Subcutaneous adipose tissue (tissue), 4 donors: Measurements from ENCODE around the gene SLC25A17. TPM values are rescaled to one million over a fixed set of nuclear protein-coding genes. Genes with fewer than 3 reads are reported as not detected.

Experiments used
- total RNA-seq, 4 donors: library from RNA; depleted of rRNA; stranded (reverse); fragments of >200 nt; gene quantifications; one replicate each; pipeline ENCODE4 v1.1.0, GENCODE V29; 2016
- TF ChIP-seq, protein P1 (sequence below): fragments of 450-650 bp; IDR thresholded peaks from one replicate; pipeline ENCODE4 v1.5.1; 2016; ENCODE audit warnings: low read depth, mild to moderate bottlenecking, control low read depth, antibody characterized with exemption, moderate library complexity

The SLC25A17 gene
- 10 to 100 TPM in 3 of 4 donors, 1 to 10 TPM in 1; 8.7 to 16.3 (median 13.8) TPM for total RNA-seq

- TF ChIP-seq, protein P1, sequence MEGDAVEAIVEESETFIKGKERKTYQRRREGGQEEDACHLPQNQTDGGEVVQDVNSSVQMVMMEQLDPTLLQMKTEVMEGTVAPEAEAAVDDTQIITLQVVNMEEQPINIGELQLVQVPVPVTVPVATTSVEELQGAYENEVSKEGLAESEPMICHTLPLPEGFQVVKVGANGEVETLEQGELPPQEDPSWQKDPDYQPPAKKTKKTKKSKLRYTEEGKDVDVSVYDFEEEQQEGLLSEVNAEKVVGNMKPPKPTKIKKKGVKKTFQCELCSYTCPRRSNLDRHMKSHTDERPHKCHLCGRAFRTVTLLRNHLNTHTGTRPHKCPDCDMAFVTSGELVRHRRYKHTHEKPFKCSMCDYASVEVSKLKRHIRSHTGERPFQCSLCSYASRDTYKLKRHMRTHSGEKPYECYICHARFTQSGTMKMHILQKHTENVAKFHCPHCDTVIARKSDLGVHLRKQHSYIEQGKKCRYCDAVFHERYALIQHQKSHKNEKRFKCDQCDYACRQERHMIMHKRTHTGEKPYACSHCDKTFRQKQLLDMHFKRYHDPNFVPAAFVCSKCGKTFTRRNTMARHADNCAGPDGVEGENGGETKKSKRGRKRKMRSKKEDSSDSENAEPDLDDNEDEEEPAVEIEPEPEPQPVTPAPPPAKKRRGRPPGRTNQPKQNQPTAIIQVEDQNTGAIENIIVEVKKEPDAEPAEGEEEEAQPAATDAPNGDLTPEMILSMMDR, result no peak
These were observed at the start of gene SLC25A17 for GRCh38 chr22:40818747-40819598. Gene SLC25A17, minus strand, starts transcription at chr22:40819346. Its CDS starts 98 bp downstream, at chr22:40819248.

GRCh38 chr22:40867109-40867508 is 48.0 kb upstream of the SLC25A17 start:
- TF ChIP-seq, protein P1, result no peak

DNA sequence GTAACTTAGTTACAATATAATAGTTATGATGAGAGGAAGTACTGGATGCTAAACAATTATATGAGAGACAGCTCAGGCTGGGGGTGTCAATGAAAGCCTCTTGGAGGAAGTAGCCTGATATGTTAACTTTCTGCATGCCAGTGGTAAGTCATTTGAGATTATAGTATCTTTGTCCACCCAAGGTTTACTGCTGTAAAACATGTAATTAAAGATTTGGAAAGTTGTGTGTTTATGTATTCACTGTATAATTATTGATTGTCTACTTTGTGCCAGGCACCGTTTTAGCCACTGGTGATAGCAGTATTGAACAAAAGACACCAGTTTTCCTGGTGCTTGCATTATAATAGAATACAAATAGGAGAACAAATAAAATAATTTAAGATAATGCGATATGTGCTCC is 43.4 kb upstream of the SLC25A17 start:
- TF ChIP-seq, protein P1, result no peak

GRCh38 chr22:40862013-40862412 is 42.9 kb upstream of the SLC25A17 start, which contains the start of gene DNAJB7:
Gene DNAJB7, minus strand, starts transcription at chr22:40862113. Its CDS starts 119 bp downstream, at chr22:40861994.
- TF ChIP-seq, protein P1, result no peak

- TF ChIP-seq, protein P1, result no peak
These were observed 38.2 kb upstream of the SLC25A17 start for GRCh38 chr22:40857309-40857855.

- TF ChIP-seq, protein P1, result no peak
These were observed 37.6 kb upstream of the SLC25A17 start, which contains the start of the genes ST13 and XPNPEP3 for GRCh38 chr22:40856513-40857308. Gene ST13, minus strand, starts transcription at chr22:40856639. Its CDS starts 99 bp downstream, at chr22:40856540. Gene XPNPEP3, plus strand, starts transcription at chr22:40857148. Its CDS starts 34 bp downstream, at chr22:40857182.
